DMS 273 treated with DMSO at 0.1 percent for 48 hours (cell line): ENCODE data around the gene COX11.

Experiments
- DNase-seq: peaks from one replicate; lab custom pipeline; 2025; lab: John Stamatoyannopoulos, UW

COX11 gene

DNA sequence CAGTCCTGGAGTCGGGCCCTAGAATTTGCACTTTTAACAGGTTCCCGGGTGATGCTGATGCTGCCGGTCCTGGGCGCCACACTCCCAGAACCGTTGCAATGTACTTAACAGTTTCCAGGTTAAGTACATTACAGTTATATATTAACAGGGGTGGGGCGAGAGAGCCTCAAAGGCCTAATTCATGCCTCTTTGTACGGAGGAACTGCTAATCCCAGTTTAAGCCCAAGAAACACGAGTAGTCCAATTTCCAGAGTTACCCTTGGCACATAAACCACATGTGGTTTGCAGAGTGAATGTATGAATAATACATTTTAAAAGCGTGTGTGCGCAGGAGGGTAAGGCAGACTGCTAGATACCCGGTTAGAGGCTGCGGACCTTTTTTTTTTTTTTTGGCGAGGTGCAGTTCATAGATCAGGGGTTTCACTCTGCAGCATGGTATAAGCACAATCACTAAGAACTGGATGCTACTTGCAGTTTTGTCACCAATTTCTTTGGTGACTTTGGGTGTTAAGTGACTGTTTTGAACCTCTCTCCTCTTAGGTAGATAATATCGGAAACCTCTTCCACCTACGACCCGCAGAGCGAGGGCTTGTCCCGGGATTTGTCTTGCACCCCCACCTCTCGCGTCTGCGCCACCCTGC is 713 bp downstream of the COX11 start:
- no peak for DNase-seq

DNA sequence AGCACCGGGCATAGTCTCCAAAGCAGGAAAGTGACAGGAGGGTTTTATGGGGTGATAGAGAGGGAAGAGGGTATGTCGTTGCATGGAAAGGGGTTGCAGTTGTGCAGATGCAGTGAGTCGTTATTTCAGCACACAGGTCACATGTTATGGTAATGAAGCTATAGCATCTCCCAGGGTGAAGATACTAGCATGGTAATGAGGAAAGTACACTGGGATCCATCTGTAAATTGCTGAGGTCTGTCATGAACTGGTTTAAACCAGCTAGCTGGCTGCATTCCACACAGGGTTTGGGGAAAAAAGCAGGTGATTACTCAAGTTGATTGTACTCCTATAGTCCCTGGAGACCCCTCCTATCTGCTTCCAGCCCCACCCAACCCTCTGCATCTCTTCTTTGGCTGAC is 11.7 kb downstream of the COX11 start:
- peak; percentile 79 for DNase-seq

DNA sequence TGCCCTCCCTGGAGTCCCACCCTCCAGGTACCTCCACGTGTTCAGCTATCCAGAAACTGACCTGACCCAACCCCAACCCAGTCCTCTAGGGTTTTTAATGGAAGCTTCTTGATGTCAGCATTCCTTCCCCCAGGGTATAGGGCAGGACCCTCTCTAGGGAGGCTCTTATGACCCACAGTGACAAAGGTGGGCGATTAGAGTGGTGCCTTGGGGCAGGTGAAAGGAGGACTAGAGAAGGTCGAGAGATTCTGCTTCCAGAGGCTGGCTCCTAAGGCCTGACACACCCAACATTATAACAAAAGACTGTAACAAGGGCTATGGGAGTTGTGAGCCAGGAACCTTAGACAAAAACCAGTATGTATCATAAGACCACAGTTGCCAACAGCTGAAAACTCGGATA is 17.2 kb downstream of the COX11 start:
- no peak for DNase-seq

DNA sequence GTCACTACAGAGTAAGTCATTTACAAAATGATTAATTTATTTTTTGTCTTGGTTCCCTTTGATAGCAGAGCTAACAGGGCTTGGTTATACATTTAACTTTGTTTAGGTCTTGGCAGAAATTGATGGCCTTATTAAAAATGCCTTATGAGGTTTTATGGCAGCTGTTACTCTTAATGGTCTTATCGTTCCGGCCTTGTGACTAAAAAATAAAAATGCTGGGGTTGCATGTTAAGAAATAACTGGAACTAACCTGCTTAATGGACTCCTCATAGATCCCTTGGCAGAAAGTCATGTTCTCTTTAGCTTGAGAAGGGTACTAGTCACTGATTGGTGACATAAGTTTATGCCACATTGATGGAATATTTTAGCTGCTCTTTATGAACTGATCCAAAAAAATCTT is 18.3 kb downstream of the COX11 start:
- no peak for DNase-seq

DNA sequence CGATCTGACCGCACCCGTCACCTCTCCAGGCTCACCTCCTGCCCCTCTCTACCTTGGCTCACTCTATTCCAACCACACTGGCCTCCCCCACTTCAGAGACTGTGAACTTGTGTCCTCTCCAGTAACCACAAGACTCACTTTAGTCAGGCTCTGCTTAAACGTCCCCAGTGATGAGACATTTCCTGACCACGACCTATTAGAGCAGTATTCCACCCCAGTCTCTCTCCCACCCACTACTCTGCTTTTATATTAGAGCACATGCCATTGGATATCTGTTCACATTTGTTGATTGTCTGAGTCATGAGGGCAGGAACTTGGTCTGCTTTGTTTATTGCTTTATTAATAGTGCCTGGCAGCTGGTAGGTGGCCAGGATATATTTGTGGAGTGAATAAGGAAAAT is 20.1 kb downstream of the COX11 start:
- DNase-seq, result no peak

DNA sequence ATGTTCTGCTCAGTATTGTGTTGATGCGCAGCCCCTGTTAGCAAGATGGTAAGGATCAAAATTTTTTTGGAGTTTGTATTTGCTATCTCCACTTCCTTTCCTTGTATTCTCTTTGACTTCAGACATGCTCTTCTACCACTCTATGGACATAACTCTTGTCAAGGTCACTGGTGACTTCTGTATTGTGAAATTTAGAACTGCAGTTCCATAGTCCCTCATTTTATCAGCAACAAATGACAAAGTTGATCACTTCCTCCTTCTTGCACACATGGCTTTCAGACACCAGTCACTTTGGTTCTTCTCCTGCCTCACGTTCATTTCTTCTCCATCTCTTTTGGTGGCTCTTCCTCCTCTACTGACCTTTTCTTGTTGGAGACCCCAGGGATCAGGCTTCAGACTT is 21.1 kb downstream of the COX11 start:
- DNase-seq, result no peak

DNA sequence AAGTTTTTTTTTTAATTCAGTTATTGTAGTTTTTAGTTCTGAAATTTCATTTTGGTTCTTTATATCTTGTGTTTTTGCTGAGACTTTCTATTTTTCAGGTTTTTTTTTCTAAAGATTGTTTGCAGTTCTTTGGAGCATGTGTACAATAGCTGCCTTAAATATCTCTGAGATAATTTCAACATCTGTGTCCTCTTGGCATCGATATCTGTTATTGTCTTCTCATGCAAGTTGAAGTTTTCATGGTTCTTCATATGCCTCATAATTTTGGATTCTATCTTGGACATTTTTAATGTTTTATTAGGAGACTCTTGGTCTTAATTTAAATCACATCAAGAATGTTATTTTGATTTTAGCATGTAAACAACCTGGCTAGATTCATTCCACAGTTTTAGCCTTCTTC is 22.8 kb downstream of the COX11 start:
- DNase-seq, result no peak

DNA sequence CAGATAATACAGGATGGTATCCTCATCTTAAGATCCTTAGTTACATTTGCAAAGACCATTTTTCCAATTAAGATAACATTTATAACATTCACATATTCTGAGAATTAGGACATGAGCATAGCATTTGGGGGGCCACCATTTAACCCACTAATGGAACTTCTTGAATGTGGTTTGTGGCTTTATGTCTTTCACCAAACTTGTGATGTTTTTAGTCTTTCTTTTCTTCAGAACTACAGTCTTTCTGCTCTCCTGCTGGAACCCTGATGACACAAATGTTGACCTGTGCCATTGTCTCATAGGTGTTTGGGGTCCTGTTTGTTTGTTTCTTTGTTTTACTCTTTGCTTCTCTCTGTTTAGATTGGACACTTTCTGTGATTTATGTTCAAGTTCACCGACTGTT is 23.2 kb downstream of the COX11 start:
- no peak for DNase-seq

DNA sequence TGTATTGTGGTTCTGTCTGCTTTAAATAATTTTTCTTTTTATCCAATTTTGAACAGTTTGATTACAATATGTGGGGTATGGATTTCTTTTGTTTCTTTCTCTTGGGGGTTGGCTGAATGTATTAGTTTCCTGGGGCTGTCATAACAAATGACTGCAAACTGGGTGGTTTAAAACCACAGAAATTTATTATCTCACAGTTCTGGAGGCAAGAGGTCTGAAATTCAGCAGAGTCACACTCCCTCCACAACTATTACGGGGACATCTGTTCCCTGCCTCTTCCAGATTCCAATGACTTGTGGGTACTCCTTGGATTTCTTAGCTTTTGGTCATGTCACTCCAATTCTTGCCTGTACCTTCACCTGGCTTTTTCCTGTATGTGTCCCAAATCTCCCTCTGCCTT is 23.7 kb downstream of the COX11 start:
- no peak for DNase-seq

DNA sequence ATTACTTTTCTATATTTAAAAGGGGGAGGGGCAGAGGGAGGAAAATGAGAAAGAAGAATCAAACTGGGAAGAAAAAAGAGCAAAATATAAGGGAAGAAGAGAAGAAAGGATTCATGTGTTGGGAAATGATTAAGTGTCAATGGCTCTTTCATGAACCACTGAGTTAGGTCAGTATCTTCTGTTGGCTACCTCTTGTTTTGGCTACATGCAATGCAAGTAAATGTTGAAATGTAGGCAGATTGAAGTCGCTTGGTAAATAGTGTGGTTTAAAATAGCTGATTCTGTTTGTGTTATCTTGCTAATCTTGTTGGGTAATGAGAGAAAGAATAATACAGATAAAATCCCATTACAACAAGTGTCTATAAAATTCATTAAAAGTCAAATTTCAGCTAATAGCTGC is 27.2 kb downstream of the COX11 start:
- DNase-seq, result no peak

DNA sequence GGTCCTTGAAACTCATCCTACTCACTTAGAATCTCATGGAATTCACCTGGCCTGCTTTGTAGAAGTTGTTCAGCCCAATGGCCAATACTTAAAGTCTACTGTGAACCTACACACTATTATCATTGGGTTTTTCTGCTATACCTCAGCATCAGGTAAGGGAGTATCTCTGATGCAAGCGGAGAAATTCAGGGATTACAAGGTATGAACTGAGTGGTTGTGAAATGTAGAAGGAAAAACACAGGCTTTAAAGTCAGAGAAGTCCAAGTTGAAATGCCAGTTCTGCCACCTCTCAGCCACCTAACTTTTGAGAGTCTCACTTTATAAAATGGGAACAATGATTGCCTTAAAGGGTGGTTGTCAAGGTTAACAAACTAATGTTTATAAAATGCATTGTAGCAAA is 31.0 kb downstream of the COX11 start:
- no peak for DNase-seq

DNA sequence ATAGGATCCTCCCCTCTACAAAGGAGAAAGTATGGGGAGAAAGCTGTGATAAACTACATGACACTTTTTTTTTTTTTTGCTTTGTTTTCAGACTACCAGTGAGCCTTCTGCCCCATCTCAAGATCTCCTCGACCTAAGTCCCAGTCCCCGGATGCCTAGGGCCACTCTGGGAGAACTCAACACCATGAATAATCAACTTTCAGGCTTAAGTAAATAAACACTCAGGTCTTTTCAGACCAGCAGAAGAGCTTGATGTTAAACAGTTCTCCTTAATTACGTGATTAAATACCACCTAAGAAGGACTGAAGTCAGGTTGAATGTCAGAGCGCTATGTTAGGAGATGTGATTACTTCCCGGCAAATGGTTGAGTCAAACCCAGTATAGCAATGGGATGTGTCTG is 31.4 kb downstream of the COX11 start:
- DNase-seq, result no peak

DNA sequence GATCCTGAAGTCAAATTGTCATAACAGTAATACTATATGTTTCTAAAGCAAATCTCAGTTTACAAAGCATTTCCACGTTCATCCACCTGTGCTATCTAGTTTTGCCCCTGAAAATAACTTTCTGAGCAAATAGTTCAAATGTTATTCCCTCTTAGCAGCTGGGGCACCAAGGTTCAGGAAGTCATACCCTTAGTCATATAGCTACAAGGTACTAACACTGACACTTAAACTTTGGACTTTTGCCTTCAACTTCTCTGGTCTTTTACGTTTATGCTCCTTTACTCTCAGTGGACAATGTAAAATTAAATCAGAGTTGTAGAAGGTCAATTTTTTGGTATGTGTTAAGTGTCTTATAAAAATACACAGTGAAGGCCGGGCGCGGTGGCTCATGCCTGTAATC is 33.0 kb downstream of the COX11 start:
- DNase-seq, result no peak

DNA sequence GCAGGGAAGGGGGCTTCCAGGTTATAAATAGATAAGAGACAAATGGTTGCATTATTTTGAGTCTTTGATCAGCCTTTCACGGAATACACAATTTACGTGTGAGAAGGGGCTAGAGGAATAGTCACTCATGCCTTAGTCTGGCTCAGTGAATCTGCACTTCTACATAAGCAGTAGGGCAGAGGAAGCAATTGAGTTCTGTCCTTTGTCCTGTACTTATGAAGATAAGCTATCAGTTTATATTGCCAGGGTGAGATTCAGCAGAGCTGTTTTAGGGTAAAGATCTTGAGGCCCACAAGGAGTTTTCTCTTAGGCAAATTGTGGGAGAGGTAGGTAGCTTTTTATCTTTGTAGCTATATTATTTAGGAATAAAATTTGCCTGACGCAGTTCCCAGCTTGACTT is 34.5 kb downstream of the COX11 start:
- DNase-seq, result no peak

DNA sequence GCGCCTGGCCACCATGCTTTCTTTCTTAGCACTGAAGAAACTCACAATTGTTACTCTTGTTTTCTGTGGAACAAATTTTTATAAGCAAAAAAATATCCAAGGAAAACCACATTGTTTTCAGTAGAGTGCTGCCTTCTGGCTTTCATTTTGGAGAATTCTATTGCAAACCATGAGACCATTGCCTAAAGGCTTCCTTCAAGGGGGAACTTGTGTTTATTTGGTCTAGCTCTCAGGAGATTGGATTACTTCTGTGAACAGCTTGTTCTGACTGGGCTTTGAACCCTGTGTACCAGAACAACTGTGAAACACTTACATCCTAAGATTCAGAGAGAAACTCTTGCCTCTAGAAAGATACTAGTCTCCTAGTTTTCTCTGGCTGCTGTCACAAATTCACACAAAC is 35.7 kb downstream of the COX11 start:
- DNase-seq, result no peak

DNA sequence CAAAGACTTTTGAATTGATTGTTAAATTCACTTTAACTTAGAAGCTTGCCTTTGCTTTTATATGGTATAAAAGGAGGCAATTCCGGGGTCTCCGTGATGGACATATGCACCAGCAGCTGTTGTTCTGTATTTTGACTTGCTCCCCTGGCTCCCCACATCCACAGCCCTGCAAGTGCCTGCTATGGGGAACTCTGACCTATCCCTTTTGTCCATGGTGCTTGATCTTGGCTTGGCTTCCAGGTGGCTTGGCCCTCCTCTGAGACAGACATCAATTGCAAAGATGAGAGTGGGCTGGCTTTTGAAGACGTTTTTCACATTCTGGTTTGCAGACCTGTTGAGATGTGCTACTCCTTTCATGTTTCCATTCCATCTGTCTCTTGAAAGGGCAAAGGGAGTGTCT is 40.9 kb downstream of the COX11 start:
- DNase-seq, result no peak

DNA sequence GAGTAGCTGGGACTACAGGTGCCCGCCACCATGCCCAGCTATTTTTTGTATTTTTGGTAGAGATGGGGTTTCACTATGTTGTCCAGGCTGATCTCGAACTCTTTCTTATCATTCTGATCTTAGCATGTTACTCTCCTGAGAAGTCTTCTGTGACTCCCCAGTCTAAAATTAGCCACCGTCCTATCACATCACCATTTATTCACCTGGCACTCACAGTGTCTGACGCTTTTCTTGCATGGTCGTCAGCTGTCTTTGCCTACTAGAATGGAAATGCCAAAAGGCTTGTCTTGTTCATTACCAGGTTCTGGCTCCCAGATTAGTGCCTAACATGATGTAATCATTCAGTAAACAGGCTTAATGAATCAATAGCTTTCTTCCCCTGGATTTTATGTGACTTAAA is 44.0 kb downstream of the COX11 start:
- DNase-seq, result no peak

DNA sequence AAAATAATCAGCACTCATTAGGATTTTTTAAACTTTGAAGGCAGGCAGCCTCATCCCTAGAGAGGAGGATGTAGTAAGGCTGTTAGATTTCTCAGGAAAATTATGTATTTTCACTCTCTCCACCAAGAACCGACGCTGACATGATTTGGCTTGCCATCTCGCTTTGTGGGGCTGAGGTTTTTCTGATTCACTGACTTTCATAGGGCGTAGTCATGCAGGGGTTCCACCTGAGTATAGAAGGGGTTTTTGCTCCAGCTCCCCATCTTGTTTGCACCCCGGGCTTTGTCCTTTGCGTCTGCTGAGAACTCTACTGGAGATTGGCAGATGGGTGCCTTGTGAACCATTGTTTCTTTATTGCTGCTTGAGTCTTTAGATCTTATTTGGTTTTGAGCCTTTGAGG is 47.6 kb downstream of the COX11 start:
- DNase-seq, result no peak

DNA sequence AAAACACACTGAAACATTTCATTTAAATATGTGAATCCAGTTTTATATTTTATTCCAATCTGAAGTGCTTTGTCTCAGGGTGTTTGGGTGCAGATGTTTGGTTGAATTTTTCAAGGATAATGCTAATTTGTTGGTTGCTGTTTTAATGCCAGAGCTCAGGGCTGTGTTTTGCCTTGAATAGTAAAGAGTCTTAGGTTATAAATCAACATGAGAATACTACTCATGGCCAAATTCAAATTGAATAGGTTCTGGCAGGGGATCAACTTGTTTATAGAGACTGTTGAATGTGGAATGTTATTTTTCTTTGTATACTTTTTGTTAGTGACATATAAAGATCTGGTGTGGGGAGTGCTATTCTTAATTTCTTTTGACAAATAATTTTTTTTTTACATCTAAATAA is 49.0 kb downstream of the COX11 start:
- DNase-seq, result no peak

DNA sequence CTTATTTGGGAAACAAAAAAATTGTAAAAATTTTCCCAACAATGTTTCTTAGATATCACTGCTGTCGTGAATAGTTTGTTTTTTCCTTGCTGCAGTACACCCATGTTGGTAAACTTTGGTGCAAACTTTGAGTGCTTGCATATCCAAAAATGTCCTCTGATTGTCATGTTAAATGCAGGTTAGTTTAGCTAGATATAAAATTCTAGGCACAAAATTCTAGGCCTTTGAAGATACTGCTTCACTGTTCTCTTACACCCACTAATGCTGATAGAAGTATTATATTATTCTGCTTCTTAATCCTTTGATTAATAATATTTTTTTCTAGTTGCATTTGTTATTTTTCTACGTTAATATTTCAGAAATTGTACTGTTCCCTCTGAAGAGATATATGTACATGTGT is 51.7 kb downstream of the COX11 start:
- no peak for DNase-seq
